OCI-LY1 (cell line): ENCODE measurements around the gene PHOSPHO1.

Experiments
- H2AFZ ChIP-seq: fragments of 200-600 bp; sonication (generic), shearing (Covaris generic); 2 replicates; pipeline ENCODE4 v1.6.0; 2014; ENCODE audit warnings: antibody characterized with exemption, mild to moderate bottlenecking, low read length
- H3F3A ChIP-seq: fragments of 200-600 bp; sonication (generic), shearing (Covaris generic); 2 replicates; pipeline ENCODE4 v1.6.0; 2014; ENCODE audit warnings: mild to moderate bottlenecking, antibody characterized with exemption, low read length, moderate library complexity; ENCODE audit not compliant: insufficient read depth
- H3K27ac ChIP-seq: fragments of 200-600 bp; sonication (generic); 2 replicates; pipeline ENCODE4 v1.5.1; 2014; ENCODE audit warnings: low read length, mixed run types, mild to moderate bottlenecking, low read depth; ENCODE audit not compliant: poor library complexity, severe bottlenecking
- H3K27me3 ChIP-seq: fragments of 200-600 bp; sonication (generic); 2 replicates; pipeline ENCODE4 v1.6.0; 2014; ENCODE audit warnings: antibody characterized with exemption, mild to moderate bottlenecking, low read length, moderate library complexity; ENCODE audit not compliant: insufficient read depth
- H3K36me3 ChIP-seq: fragments of 200-600 bp; sonication (generic); 2 replicates; pipeline ENCODE4 v1.6.1; 2014; ENCODE audit warnings: mild to moderate bottlenecking, antibody characterized with exemption, low read length, moderate library complexity, mixed read lengths; ENCODE audit not compliant: insufficient read depth
- H3K4me1 ChIP-seq: fragments of 200-600 bp; sonication (generic); 2 replicates; pipeline ENCODE4 v1.5.1; 2014; ENCODE audit warnings: mild to moderate bottlenecking, low read length, moderate library complexity; ENCODE audit not compliant: insufficient read depth, severe bottlenecking
- H3K4me2 ChIP-seq: fragments of 200-600 bp; sonication (generic), shearing (Covaris generic); 2 replicates; pipeline ENCODE4 v1.6.1; 2014; ENCODE audit warnings: low read length
- H3K4me3 ChIP-seq: fragments of 200-600 bp; sonication (generic); 2 replicates; pipeline ENCODE4 v1.5.1; 2014; ENCODE audit warnings: low read length, low read depth, mild to moderate bottlenecking, mixed read lengths; ENCODE audit not compliant: poor library complexity, severe bottlenecking
- H3K79me2 ChIP-seq: fragments of 200-600 bp; shearing (Covaris generic); 2 replicates; pipeline ENCODE4 v1.6.1; 2016; ENCODE audit warnings: mixed run types, low read length, mixed read lengths; ENCODE audit not compliant: insufficient read depth
- H3K9ac ChIP-seq: fragments of 200-600 bp; sonication (generic), shearing (Covaris generic); 2 replicates; pipeline ENCODE4 v1.6.1; 2014; ENCODE audit warnings: mild to moderate bottlenecking, low read length, mixed read lengths
- H3K9me2 ChIP-seq: fragments of 200-600 bp; sonication (generic), shearing (Covaris generic); 2 replicates; pipeline ENCODE4 v1.6.1; 2014; ENCODE audit warnings: low read depth, mild to moderate bottlenecking, low read length, mixed read lengths
- H3K9me3 ChIP-seq: fragments of 200-600 bp; shearing (Covaris generic); 2 replicates; pipeline ENCODE4 v1.6.1; 2014; ENCODE audit warnings: low read length, mixed read lengths
- H4K20me1 ChIP-seq: fragments of 200-600 bp; sonication (generic), shearing (Covaris generic); 2 replicates; pipeline ENCODE4 v1.6.0; 2016; ENCODE audit warnings: mild to moderate bottlenecking, low read length; ENCODE audit not compliant: insufficient read depth
- EZH2 ChIP-seq: fragments of 200-600 bp; sonication (generic), shearing (Covaris generic); IDR thresholded peaks from 2 replicates; pipeline ENCODE4 v1.8.0; 2017; ENCODE audit warnings: borderline replicate concordance, mixed run types, mild to moderate bottlenecking, antibody characterized with exemption, low read length, moderate library complexity, mixed read lengths
- TF ChIP-seq, protein P1 (sequence below): fragments of 200-600 bp; sonication (generic), shearing (Covaris generic); IDR thresholded peaks from 2 replicates; pipeline ENCODE4 v1.5.1; 2017; ENCODE audit warnings: mild to moderate bottlenecking, antibody characterized with exemption, low read length, moderate library complexity, mixed read lengths

PHOSPHO1 gene

GRCh38 chr17:49249890-49250522 lies 19.4 kb upstream of the PHOSPHO1 start:
- H4K20me1 ChIP-seq = no peaks in the 10 kb centered on the region
- no peak overlapping the region for H3K4me3 ChIP-seq
- H3K4me1 ChIP-seq = no peaks in the 10 kb centered on the region
- no peaks in the 10 kb centered on the region for H3F3A ChIP-seq
- no peaks in the 10 kb centered on the region for H3K9me2 ChIP-seq
- H3K27ac ChIP-seq = no peak overlapping the region
- H3K4me2 ChIP-seq = no peak overlapping the region
- H2AFZ ChIP-seq = no peak overlapping the region
- no peaks in the 10 kb centered on the region for H3K9me3 ChIP-seq
- no peaks in the 10 kb centered on the region for H3K79me2 ChIP-seq
- TF ChIP-seq, protein P1, sequence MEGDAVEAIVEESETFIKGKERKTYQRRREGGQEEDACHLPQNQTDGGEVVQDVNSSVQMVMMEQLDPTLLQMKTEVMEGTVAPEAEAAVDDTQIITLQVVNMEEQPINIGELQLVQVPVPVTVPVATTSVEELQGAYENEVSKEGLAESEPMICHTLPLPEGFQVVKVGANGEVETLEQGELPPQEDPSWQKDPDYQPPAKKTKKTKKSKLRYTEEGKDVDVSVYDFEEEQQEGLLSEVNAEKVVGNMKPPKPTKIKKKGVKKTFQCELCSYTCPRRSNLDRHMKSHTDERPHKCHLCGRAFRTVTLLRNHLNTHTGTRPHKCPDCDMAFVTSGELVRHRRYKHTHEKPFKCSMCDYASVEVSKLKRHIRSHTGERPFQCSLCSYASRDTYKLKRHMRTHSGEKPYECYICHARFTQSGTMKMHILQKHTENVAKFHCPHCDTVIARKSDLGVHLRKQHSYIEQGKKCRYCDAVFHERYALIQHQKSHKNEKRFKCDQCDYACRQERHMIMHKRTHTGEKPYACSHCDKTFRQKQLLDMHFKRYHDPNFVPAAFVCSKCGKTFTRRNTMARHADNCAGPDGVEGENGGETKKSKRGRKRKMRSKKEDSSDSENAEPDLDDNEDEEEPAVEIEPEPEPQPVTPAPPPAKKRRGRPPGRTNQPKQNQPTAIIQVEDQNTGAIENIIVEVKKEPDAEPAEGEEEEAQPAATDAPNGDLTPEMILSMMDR = no peak
- TF ChIP-seq EZH2 = no peak
- H3K36me3 ChIP-seq = no peaks in the 10 kb centered on the region
- 0 out of 2 replicates have a peak, but pooled peaks cover 4% of the 10 kb centered on the region for H3K27me3 ChIP-seq
- H3K9ac ChIP-seq = no peak overlapping the region

GRCh38 chr17:49249292-49249794 lies 18.8 kb upstream of the PHOSPHO1 start:
- Histone ChIP-seq H3K4me2 (no peak overlapping the region), H2AFZ (no peak overlapping the region), H3K4me3 (no peak overlapping the region)

GRCh38 chr17:49247944-49248343 lies 17.4 kb upstream of the PHOSPHO1 start:
- H3K9me2 ChIP-seq = no peaks in the 10 kb centered on the region
- no peaks in the 10 kb centered on the region for H3K36me3 ChIP-seq
- no peak overlapping the region for H3K27ac ChIP-seq
- no peaks in the 10 kb centered on the region for H3F3A ChIP-seq
- no peaks in the 10 kb centered on the region for H3K9me3 ChIP-seq
- no peaks in the 10 kb centered on the region for H3K4me1 ChIP-seq
- H2AFZ ChIP-seq = no peak overlapping the region
- no peak overlapping the region for H3K4me2 ChIP-seq
- no peaks in the 10 kb centered on the region for H4K20me1 ChIP-seq
- no peak overlapping the region for H3K9ac ChIP-seq
- TF ChIP-seq, protein P1 = no peak
- no peak for TF ChIP-seq EZH2
- H3K79me2 ChIP-seq = no peaks in the 10 kb centered on the region
- H3K27me3 ChIP-seq = 0 out of 2 replicates have a peak, but pooled peaks cover 4% of the 10 kb centered on the region
- no peak overlapping the region for H3K4me3 ChIP-seq

More at GRCh38 chr17:49249292-49249794, 18.8 kb upstream of the PHOSPHO1 start:
- no peak overlapping the region for H3K27ac ChIP-seq
- H3K27me3 ChIP-seq = 0 out of 2 replicates have a peak, but pooled peaks cover 4% of the 10 kb centered on the region
- no peak for TF ChIP-seq EZH2
- TF ChIP-seq, protein P1 = no peak
- H3K36me3 ChIP-seq = no peaks in the 10 kb centered on the region
- H3K9me2 ChIP-seq = no peaks in the 10 kb centered on the region
- H3K79me2 ChIP-seq = no peaks in the 10 kb centered on the region
- H3F3A ChIP-seq = no peaks in the 10 kb centered on the region
- no peak overlapping the region for H3K9ac ChIP-seq
- H4K20me1 ChIP-seq = no peaks in the 10 kb centered on the region
- no peaks in the 10 kb centered on the region for H3K4me1 ChIP-seq
- H3K9me3 ChIP-seq = no peaks in the 10 kb centered on the region
